Measurements from ENCODE around the gene EFNA5.

Gene EFNA5

DNA sequence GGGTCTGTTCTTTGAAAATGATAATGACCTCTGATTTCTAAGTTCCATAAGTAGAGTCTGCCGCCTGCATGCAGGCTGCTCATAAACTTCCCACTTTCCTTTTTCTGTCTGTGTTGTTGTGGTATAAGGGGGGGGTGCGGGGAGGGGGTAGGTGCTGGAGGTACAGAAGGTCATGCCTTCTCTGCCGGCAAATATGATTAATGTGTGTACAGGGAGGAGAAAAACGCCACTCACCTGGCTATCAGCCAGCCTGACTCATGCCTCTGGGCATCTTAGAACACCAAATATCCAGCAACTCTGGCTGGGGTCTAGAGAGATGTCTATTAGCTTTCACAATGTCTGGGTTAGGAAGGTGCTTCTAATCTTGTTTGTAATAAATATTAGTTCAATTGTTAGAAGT, 128.3 kb downstream of the EFNA5 start:
- Histone ChIP-seq H3K9me3 (ENCODE audit: control insufficient read depth, insufficient read depth, low read depth, low read length) (no peaks in the 10 kb centered on the region), H3K27ac (ENCODE audit: extremely low read depth, low read depth, low read length) (no peak overlapping the region), H3K36me3 (ENCODE audit: control insufficient read depth in 2 of 2, insufficient read depth in 1 of 2, low read length in 2 of 2) (no peaks in the 10 kb centered on the region), H3K4me1 (ENCODE audit: control insufficient read depth, insufficient read depth, low read length) (peaks cover 28% of the 10 kb centered on the region), H3K4me3 (ENCODE audit: low read depth, low read length) (no peak overlapping the region)
- POLR2A ChIA-PET: interaction anchor here (0.9 to 2.5 kb wide), 2 partner anchors 9 to 15 kb away, joined by 3 to 9 read pairs; no protein-coding TSS in a partner anchor
- CTCF ChIA-PET: interaction anchor here (0.7 to 1.9 kb wide), 3 partner anchors 10 to 116 kb away, joined by 3 to 9 read pairs (median 3); no protein-coding TSS in a partner anchor
- TF ChIP-seq ZBTB20 (tag by site-specific recombination; IDR thresholded peaks at IDR 0.05) (no peak), BCL11A (tag by site-specific recombination; IDR thresholded peaks at IDR 0.05; ENCODE audit: low read depth) (0 out of 2 replicates have a peak, but pooled peaks have one; percentile 42), ZSCAN5A (tag by site-specific recombination; IDR thresholded peaks at IDR 0.05) (no peak), GLIS2 (tag by site-specific recombination; IDR thresholded peaks at IDR 0.05) (peak; percentile 65), ZNF677 (tag by site-specific recombination; IDR thresholded peaks at IDR 0.05) (no peak), ZNF600 (tag by site-specific recombination; IDR thresholded peaks at IDR 0.05) (peak; percentile 21; the same call in 1 of the 2 replicates), ZNF292 (tag by site-specific recombination; IDR thresholded peaks at IDR 0.05; ENCODE audit: borderline replicate concordance, low read depth) (no peak), ZNF48 (tag by site-specific recombination; IDR thresholded peaks at IDR 0.05) (no peak), ZNF311 (tag by site-specific recombination; IDR thresholded peaks at IDR 0.05; ENCODE audit: borderline replicate concordance) (no peak), ZNF558 (tag by site-specific recombination; IDR thresholded peaks at IDR 0.05) (no peak; the same call in 1 of the 2 replicates), ZNF37A (tag by site-specific recombination; IDR thresholded peaks at IDR 0.05) (no peak), ZNF274 (IDR thresholded peaks at IDR 0.05; ENCODE audit: low read length) (no peak), ZNF274 (tag by site-specific recombination; IDR thresholded peaks at IDR 0.05; ENCODE audit: borderline replicate concordance) (no peak), ZNF302 (tag by site-specific recombination; IDR thresholded peaks at IDR 0.05; ENCODE audit: low read depth) (no peak), ZNF433 (tag by site-specific recombination; IDR thresholded peaks at IDR 0.05; ENCODE audit: low read depth) (no peak), PRDM6 (tag by site-specific recombination; IDR thresholded peaks at IDR 0.05) (peak; percentile 97), MYNN (tag by site-specific recombination; IDR thresholded peaks at IDR 0.05; ENCODE audit: borderline replicate concordance) (no peak), ZNF266 (tag by site-specific recombination; IDR thresholded peaks at IDR 0.05; ENCODE audit: low read depth) (no peak), KLF7 (tag by site-specific recombination; IDR thresholded peaks at IDR 0.05; ENCODE audit: borderline replicate concordance) (no peak), HIC1 (tag by site-specific recombination; IDR thresholded peaks at IDR 0.05) (peak; percentile 38; the same call in 1 of the 2 replicates), SP7 (tag by site-specific recombination; IDR thresholded peaks at IDR 0.05) (peak; percentile 96), ZNF843 (tag by site-specific recombination; IDR thresholded peaks at IDR 0.05) (peak; percentile 76), FEZF1 (tag by site-specific recombination; IDR thresholded peaks at IDR 0.05) (peak; percentile 82), PBX3 (CRISPR knock-in tag; IDR thresholded peaks at IDR 0.05) (no peak), OVOL3 (tag by site-specific recombination; IDR thresholded peaks at IDR 0.05) (no peak), ZFP3 (tag by site-specific recombination; IDR thresholded peaks at IDR 0.05; ENCODE audit: low read depth) (no peak), ZNF830 (tag by site-specific recombination; IDR thresholded peaks at IDR 0.05; ENCODE audit: low read depth) (no peak), ZNF354C (tag by site-specific recombination; IDR thresholded peaks at IDR 0.05; ENCODE audit: borderline replicate concordance, low read depth) (no peak)

Measured in HEK293 (cell line).